Ovary (tissue), 9 donors: ENCODE measurements around the gene AKR1B1. TPM values are rescaled to one million over a fixed set of nuclear protein-coding genes. Genes with fewer than 3 reads are reported as not detected.
A peak's percentile ranks its signal among the peaks of the same experiment; 100 is the strongest.

ENCODE experiments used
- DNase-seq, 5 donors: peaks; one replicate each; pipeline ENCODE4 v3.0.0-alpha.2; 2019 to 2020
- H3K27ac ChIP-seq, 2 donors: fragments of 200-600 bp; one replicate each; pipeline versions ENCODE4 v1.5.1 to v1.8.0; 2019 to 2022
- H3K27me3 ChIP-seq: fragments of 200-600 bp; one replicate; pipeline ENCODE4 v1.8.0; 2022
- H3K36me3 ChIP-seq: fragments of 200-600 bp; sonication (generic); one replicate; pipeline ENCODE4 v1.5.1; 2019
- H3K4me1 ChIP-seq: one replicate; pipeline ENCODE4 v1.8.1; 2013; ENCODE audit warnings: mild to moderate bottlenecking, moderate library complexity; ENCODE audit not compliant: insufficient read depth
- H3K4me3 ChIP-seq: fragments of 200-600 bp; sonication (generic); one replicate; pipeline ENCODE4 v1.5.1; 2017
- H3K9me3 ChIP-seq, 2 donors: fragments of 200-600 bp in 1 of 2; sonication (generic) in 1 of 2; one replicate each; pipeline versions ENCODE4 v1.5.1 to v1.8.1; 2013 to 2019; ENCODE audit warnings: mild to moderate bottlenecking in 1 of 2, moderate library complexity in 1 of 2
- CTCF ChIP-seq, 3 donors: fragments of 450-650 bp in 2 of 3; fragments of 200-600 bp in 1 of 3; IDR thresholded peaks; one replicate each; pipeline versions ENCODE4 v1.5.1 to v1.8.0; 2016 to 2022; ENCODE audit warnings: antibody characterized with exemption in 3 of 3, mild to moderate bottlenecking in 1 of 3
- EP300 ChIP-seq: sonication (generic); formaldehyde crosslinking; IDR thresholded peaks from one replicate; pipeline ENCODE4 v1.6.1; 2017; ENCODE audit warnings: antibody characterized with exemption
- POLR2A ChIP-seq: fragments of 450-650 bp; IDR thresholded peaks from one replicate; pipeline ENCODE4 v1.6.1; 2017; ENCODE audit warnings: antibody characterized with exemption, mild to moderate bottlenecking, moderate library complexity
- WGBS, 3 donors: extraction: QIAGEN DNeasy Blood & Tissue Kit in 1 of 3; methylation state at CpG; one replicate each; pipeline versions ENCODE4 v1.1.5 to v1.1.7; 2013 to 2017; 5-methylcytosine and 5-hydroxymethylcytosine counted together
- intact Hi-C, 4 donors: fragments of 100-400 bp; cut with DNase I; formaldehyde crosslinking; loops; one replicate each; pipeline versions ENCODE4 v1.11.0 to v1.15.1; 2022 to 2023
- polyA plus RNA-seq, 2 donors: library from polyadenylated mRNA; stranded (reverse); fragments of 200-250 nt in 1 of 2; fragments of 350-450 nt in 1 of 2; fragmentation: Illumina TruSeq in 1 of 2; extraction: RNeasy Lipid Tissue Mini Kit (QIAGEN cat#74804) in 1 of 2; gene quantifications; one replicate each; pipeline ENCODE4 v1.2.3, GENCODE V29; 2013 to 2014
- total RNA-seq, 7 donors: library from RNA; depleted of rRNA in 2 of 7; stranded (reverse); fragments of >200 nt in 2 of 7; fragmentation: NEBNext Ultra II Directional in 3 of 7; extraction: Animal tissue kit (Norgen Biotek cat#: 25700) in 3 of 7; gene quantifications; one replicate each; pipeline versions ENCODE4 v1.1.0 to v1.2.4, GENCODE V29; 2016 to 2023
- donor health status: DM: no; HTN: no; CAD: no; lungs with moderate emphysema.
- donor health status: DM: no; HTN: no; CAD: no.
- donor health status: Bipolar disorder and iron deficiency.
- donor health status: DM: yes; HTN: yes; CAD: no.
- donor health status: DM: no; HTN: no; CAD: no.
- donor health status: DM: yes; HTN: yes; CAD: no.

AKR1B1 gene
- total and polyA plus RNA-seq, 9 donors: 39.3 to 133 (median 80.8) TPM

DNA sequence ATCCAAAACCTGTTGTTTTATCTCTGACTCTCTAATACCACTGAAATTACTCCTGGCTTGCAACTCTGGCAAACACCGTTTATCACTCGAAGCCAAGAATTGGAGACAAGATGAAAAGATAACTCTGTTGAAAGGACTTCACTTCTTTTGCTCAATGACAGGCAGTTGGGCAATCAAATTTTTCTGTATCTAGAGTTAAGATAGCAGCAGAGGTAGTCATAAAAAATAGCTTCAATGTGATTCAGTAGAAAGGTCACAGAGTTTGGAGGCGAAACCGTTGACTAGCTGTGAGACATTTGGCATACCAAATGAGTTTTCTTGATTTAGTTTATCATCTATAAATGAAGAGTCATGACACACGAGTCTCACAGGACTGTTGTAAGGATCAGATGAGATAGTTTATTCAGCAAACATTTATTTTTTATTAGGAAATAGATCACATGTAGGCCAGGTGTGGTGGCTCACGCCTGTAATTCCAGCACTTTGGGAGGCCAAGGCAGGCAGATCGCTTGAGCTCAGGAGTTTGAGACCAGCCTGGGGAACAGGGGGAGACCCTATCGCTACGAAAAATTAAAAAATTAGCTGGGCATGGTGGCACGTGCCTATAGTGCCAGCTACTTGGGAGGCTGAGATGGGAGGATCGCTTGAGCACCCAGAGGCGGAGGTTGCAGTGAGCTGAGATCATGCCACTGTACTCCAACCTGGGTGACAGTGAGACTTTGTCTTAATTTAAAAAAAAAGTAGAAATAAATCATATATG, 23.6 kb downstream of the AKR1B1 start:
- WGBS, 3 donors: 85 to 87% (median 86%) methylated on average over 12 of the region's 12 CpGs
- no peaks in the 10 kb centered on the region for H3K36me3 ChIP-seq
- no peak for TF ChIP-seq POLR2A
- TF ChIP-seq CTCF (IDR thresholded peaks at IDR 0.05): no peak
- TF ChIP-seq EP300: no peak
- intact Hi-C loops: loop anchor here in 2 of 4 donors (2.0 to 10.0 kb wide), 2 partner anchors 79 to 167 kb away; no protein-coding TSS in a partner anchor
- H3K9me3 ChIP-seq: no peaks in the 10 kb centered on the region
- H3K27me3 ChIP-seq: no peaks in the 10 kb centered on the region
- no peak for DNase-seq
- no peak overlapping the region for H3K4me3 ChIP-seq
- H3K27ac ChIP-seq: no peak overlapping the region
- H3K4me1 ChIP-seq: peaks cover 4% of the 10 kb centered on the region

- Histone ChIP-seq H3K9me3 (no peaks in the 10 kb centered on the region), H3K27ac (no peak overlapping the region), H3K4me1 (peaks cover 4% of the 10 kb centered on the region), H3K36me3 (no peaks in the 10 kb centered on the region), H3K4me3 (no peak overlapping the region), H3K27me3 (no peaks in the 10 kb centered on the region)
- DNase-seq: no peak
- TF ChIP-seq POLR2A (no peak), EP300 (no peak), CTCF (IDR thresholded peaks at IDR 0.05) (no peak)
- WGBS, 3 donors: 92% methylated on average over 5 of the region's 5 CpGs
- intact Hi-C loops: loop anchor here in 3 of 4 donors (2.0 to 10.0 kb wide), 4 partner anchors 78 to 173 kb away; no protein-coding TSS in a partner anchor
Observed at GRCh38 chr7:134434701-134435100, 24.2 kb downstream of the AKR1B1 start.

GRCh38 chr7:134433430-134433829, 25.5 kb downstream of the AKR1B1 start:
- TF ChIP-seq POLR2A (no peak), EP300 (no peak), CTCF (IDR thresholded peaks at IDR 0.05) (no peak)
- no peaks in the 10 kb centered on the region for H3K36me3 ChIP-seq
- peaks cover 4% of the 10 kb centered on the region for H3K4me1 ChIP-seq
- H3K4me3 ChIP-seq: no peak overlapping the region
- DNase-seq: no peak
- intact Hi-C loops: loop anchor here (2.0 to 10.0 kb wide), 4 partner anchors 79 to 174 kb away; no protein-coding TSS in a partner anchor
- WGBS, 3 donors: 83 to 90% (median 88%) methylated on average over 4 of the region's 4 CpGs
- no peaks in the 10 kb centered on the region for H3K9me3 ChIP-seq
- no peaks in the 10 kb centered on the region for H3K27me3 ChIP-seq
- no peak overlapping the region for H3K27ac ChIP-seq

DNA sequence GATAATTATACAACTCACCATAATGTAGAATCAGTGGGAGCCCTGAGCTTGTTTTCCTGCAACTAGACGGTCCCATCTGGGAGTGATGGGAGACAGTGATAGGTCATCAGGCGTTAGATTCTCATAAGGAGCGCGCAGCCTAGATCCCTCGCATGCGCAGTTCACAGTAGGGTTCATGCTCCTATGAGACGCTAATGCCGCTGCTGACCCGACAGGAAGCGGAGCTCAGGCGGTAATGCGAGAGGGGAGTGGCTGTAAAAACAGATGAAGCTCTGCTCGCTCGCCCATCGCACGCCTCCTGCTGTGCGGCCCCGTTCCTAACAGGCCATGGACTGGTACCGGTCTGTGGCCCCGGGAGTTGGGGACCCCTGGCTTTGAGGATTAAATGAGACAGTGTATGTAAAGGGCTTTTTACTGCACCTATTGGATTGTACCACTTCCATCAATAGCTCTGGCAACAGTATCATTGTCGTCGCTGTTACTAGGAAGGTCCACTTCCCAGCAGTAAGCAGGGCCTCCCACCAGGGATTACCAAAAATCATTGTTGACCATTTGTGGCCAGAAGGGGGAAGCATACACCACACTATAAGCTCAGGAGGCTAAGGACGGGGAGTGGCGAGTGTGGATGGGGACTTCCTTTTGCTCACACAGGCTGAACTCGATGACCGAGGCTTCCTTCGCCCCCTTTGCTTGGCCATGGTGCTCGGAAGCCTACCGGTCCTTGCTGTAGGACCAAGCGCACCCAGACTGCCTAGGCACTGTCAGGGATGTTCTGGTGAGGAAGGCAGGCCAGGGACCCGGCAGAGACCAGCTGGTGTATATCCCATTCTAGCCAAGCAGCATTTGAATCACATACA, 26.4 kb downstream of the AKR1B1 start:
- intact Hi-C loops: loop anchor here (2.0 to 10.0 kb wide), 4 partner anchors 80 to 175 kb away; no protein-coding TSS in a partner anchor
- Histone ChIP-seq H3K27ac (peak overlapping the region in 1 of 2 donors; percentile 72), H3K36me3 (no peaks in the 10 kb centered on the region), H3K4me1 (peaks cover 4% of the 10 kb centered on the region), H3K27me3 (no peaks in the 10 kb centered on the region), H3K4me3 (peak overlapping the region; percentile 32), H3K9me3 (no peaks in the 10 kb centered on the region)
- peak; percentile 79 to 86 (median 82) for DNase-seq
- peak; percentile 12 for TF ChIP-seq POLR2A
- TF ChIP-seq CTCF (IDR thresholded peaks at IDR 0.05): peak; percentile 58 to 94 (median 86)
- TF ChIP-seq EP300: no peak
- 1 to 4% (median 2%) methylated on average over 30 to 31 of the region's 31 CpGs for WGBS, 3 donors
